Measurements from ENCODE around the gene CNPPD1.

The CNPPD1 gene

DNA sequence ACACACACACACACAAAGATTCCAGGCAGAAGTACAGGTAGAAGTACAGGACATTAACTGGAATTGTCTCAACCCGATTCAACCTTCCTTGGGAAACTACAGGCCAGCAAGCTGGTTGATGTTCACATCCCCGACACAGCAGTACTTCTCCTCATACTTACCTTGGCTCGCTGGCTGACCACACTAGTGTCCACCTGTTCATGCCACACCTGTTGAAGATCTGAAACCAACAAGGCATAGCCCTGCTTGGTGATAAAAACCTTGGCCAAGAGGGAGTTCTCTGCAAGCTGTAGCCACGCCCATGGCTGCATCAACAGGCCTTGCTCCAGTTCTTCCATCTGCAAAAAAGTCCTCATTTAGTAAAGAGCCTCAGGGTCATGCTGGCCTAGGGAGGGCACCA lies 18.7 kb downstream of the CNPPD1 start:
- no peak for DNase-seq

DNA sequence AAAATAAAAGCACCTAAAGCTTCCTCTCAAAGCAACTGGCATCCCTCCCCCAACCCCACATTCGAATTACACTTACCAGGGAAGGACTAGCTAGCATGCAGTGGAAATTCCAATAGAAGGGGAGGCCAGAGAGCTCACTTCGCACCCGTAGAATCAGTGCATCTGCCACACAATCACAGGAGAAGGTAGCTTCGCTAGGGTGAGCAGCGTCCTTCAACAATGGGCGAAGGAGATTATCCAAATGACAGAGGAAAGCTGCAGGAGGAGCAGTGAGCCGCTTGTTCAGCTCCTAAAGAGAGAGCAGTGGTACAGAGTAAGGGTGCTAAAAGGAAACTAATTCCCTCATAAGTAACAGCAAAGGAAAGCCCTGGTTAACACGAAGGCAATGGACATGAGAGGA lies 19.3 kb downstream of the CNPPD1 start:
- DNase-seq: no peak

- no peak for DNase-seq
Measured at GRCh38 chr2:219155054-219155644, 21.6 kb downstream of the CNPPD1 start.

GRCh38 chr2:219149667-219150066 lies 27.1 kb downstream of the CNPPD1 start:
- DNase-seq: no peak

GRCh38 chr2:219142329-219142728 lies 34.4 kb downstream of the CNPPD1 start:
- no peak for DNase-seq

DNA sequence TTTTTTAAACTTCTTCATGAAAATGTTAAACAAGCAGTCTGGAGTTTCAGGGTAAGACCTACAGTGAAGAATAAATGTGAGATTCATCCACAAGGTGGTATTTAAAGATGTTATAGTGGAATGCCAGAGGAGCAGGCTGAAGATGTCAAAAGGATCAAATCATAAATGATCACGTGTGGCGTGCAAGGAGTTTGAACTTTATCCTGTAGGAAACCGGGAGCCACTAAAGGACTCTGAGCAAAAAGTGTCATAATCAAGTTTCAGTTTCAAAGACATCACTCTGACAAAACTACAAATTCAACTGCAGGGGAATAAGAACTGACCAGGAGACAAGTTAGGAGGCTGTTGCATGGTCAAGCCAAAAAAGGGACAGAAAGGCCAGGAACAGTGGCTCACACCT lies 36.0 kb downstream of the CNPPD1 start:
- DNase-seq: no peak

DNA sequence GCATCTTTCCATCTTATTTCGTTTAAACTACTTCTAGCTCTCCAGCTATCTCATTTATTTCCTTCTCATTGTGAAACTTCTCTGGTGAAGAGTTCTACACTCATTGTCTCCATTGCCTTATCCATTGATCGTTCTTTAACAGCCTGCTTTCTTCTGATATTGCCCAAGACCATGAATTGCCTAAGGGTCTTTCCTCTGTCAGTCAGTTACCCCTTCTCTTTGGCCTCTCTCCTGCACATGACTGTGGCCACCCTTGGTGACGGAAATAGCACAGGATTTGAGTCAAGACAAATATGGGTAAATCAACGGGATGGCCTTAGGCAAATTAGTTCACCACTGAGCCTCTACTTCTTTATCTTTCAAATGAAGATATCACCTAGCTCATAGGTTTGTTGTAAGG lies 42.7 kb downstream of the CNPPD1 start:
- DNase-seq: no peak

DNA sequence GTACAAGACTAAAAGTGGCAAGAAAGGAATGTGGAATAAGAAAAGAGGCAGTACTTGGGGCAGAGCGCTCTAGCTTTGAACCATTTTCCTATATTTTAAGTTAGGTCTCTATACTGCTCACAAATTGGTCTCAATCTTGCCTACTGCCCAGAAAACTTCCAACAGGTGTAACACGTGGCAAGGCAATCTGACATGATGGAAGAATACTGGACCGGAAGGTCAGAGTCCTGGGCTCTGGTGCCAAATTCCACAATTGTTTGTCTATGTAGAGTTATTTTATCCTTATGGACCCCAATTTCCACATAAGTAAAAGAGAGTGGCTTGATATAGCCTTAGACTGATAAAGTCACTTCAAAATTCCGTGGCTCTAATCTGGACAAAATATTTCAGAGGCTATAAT lies 45.0 kb downstream of the CNPPD1 start:
- DNase-seq: no peak

GRCh38 chr2:219131327-219131726 lies 45.4 kb downstream of the CNPPD1 start:
- DNase-seq: no peak

- no peak for DNase-seq
Measured at GRCh38 chr2:219129589-219129988, 47.1 kb downstream of the CNPPD1 start.

DNA sequence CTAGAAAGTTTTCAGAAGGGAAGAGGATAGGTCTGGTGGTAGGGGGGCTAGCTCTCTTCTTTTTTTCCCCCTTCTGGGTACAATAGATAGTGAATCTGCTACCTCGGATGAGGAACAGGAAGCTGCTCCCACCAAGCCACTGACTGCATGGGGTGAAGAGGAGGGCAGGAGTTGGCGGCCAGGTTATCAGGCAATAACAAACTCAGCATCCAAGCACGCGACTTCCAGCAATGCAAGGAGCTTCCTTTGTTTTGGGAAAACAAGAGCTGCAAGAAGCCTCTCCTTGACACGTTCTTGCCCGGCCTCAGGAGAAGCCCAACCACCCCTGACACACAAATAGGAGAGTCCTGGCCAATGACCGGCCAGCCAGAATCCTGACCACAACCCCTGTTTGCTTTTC lies 48.3 kb downstream of the CNPPD1 start:
- no peak for DNase-seq

DNA sequence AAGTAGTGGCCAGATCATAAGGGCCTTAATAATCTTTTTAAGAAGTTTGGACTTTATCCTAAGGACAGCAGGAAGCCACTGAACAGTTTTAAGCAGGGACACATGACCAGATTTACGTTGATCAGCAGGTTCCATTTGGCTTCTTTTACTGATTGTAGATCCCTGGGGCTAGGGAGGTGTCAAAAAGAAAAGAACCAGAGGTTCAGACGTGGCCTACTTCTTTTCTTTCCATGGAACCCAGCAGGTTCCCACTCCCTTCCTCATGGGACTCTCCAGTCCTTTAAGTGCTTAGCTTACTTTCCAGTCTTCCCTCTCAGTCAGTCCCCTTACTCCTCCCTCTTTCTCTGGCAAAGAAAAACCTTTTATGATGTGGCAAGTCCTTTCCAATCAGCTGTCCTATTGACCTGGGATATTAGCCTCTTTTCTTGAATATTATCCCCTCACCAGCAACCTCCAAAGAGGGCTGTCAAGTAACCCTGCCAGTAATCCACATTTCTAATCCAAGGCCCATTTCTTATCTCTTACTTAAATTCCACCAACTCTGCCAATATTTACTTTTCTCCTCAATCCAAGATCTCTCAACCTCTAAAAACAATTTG lies 49.6 kb downstream of the CNPPD1 start:
- no peak for DNase-seq

DNA sequence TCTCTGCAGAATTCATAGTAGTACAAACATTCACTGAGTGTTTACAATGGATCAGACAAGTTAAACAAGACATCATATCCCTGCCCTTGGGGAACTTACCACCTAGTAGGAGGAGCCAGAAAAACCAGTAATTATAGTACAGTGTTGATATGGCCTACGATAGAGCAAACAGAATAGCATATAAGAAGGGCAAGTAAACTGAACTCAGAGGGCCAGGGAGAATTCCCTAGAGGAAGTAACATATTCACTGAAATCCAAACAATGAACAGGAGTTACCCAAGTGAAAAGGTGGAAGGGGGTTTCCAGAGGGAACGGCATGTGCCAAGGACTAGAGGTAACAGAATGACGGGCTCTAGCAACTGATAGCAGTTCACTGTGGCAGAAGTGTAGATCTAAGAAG lies 50.2 kb downstream of the CNPPD1 start:
- no peak for DNase-seq

DNA sequence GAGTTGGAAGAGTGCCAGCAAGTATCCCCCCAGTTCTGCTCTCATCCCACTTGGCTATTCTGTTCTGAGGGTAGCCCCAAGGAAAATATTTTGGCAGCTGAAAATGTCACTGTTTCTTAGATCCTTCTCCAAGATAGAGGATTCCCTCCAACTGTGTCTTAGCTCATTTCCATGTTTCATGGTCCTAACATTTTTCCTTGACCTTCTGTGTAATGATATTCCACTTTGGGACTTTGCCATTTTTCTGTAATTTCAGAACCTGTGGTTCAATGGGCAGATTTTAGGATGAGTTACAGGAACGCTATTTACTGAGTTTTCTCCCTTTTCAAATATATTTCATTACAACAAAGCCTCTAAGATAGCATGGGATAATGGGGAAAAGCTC lies 50.8 kb downstream of the CNPPD1 start:
- DNase-seq: no peak

- peak; percentile 23 for DNase-seq
Measured at GRCh38 chr2:219125225-219125885, 51.4 kb downstream of the CNPPD1 start.

DNA sequence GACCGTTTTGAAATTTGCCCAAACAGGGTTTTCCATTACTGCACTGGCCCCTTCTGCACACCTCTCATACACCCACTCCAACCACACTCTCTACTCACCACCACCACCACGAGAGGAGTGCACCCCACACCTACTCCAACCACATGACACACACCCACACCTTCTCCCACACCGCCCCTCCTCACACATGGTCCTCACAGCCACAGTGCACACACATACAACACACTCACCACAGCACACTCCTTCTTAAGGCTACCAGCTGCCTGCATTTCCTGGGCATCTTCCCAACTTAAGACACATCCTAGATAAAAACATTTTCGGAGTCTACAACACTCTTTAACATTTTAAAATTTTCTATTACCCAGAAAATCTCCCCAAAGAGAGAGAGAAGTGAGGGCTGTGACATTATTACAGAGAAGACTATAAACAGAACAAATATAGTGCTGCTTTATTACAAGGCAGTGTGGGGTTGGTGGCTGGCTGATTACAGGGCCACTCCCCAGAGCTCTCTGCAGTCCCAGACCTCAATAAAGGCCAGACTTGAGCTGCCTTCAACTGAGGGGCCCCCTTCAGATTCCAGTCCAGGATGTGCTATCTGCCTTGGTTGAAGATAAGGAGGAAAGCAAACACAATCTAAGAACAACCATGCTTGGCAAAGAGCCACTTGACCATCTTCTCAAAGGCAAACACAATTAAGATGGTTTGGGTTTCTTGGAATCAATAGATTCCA lies 52.2 kb downstream of the CNPPD1 start:
- no peak for DNase-seq

GRCh38 chr2:219123356-219124135 lies 53.2 kb downstream of the CNPPD1 start:
- DNase-seq: no peak

DNA sequence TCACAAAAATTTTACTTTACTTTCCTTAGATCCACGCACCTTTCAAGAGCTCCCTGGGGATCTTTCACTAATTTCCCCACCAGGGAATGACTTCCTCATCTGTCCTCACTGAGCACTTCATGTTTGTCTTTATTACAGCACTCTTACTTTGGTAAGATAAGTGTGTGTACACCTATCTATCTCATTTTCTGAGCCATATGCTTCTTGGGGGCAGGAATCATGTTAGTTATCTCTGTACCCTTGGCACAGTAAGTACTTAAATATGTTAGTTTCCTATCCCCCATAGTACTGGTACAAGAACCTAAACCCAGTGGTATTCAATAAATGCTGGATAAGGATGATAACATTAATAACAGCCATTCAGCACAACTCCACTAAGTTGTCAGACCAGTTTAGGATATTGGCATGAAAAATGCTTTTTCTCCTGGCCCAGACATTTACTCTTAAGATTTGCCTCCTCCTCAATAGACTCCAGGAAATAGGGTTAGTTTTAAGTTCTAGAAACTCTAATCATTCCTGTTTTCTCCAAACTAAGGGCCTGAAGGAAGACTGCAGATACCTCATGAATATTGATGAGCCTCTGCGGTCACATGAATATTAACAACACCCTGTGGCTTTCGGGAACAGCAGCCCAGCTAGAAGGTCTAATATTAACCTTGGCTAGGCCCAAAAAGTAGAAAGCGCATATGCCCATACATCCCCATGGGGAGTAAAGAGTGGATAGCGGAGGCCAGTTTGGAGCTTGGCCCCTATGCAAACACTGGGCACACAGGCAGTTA lies 54.3 kb downstream of the CNPPD1 start:
- DNase-seq: no peak
